ENCODE measurements around the gene CRB3.

- TF ChIP-seq CTCF (conservative IDR thresholded peaks at IDR 0.05 in 1 of 2, IDR thresholded peaks at IDR 0.05 in 1 of 2; ENCODE audit: low read depth in 1 of 2, low read length in 2 of 2) (no peak), EZH2 (IDR thresholded peaks at IDR 0.05; ENCODE audit: low read length, missing control alignments) (no peak)
These were observed 35.1 kb downstream of the CRB3 start for GRCh38 chr19:6499052-6499790.
